HG02870 (cell line): ENCODE data around the gene FAM151B.
"Not testable (repeated sequence)": the region's sequence is repeated elsewhere in the genome, so short reads cannot be mapped to it uniquely, and the experiment has no call there.

ENCODE experiments used
- ATAC-seq: cut with Tn5 transposase; IDR thresholded peaks from one replicate; pipeline ENCODE4 v1.9.1; 2021; ENCODE audit warnings: mild to moderate bottlenecking, moderate library complexity; ENCODE audit not compliant: unreplicated experiment

FAM151B gene

DNA sequence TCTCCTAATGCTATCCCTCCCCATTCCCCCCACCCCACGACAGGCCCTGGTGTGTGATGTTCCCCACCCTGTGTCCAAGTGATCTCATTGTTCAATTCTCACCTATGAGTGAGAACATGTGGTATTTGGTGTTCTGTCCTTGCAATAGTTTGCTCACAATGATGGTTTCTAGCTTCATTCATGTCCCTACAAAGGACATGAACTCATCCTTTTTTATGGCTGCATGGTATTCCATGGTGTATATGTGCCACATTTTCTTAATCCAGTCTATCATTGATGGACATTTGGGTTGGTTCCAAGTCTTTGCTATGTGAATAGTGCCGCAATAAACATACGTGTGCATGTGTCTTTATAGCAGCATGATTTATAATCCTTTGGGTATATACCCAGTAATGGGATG, 92.4 kb downstream of the FAM151B start:
- not testable (repeated sequence) for ATAC-seq

DNA sequence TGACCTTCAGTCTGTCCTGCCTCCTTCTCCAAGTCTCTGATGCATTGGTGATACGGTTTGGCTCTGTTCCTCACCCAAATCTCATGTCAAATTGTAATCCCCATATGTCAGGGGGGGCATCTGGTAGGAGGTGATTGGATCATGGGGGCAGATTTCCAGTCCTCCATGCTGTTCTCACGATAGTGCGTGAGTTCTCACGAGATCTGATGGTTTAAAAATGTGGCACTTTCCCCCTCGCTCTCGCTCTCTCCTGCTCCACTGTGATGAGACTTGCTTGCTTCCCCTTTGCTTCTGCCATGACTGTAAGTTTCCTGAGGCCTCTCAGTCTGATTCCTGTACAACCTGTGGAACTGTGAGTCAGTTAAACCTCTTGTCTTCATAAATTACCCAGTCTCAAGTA, 96.9 kb downstream of the FAM151B start:
- ATAC-seq = no peak

DNA sequence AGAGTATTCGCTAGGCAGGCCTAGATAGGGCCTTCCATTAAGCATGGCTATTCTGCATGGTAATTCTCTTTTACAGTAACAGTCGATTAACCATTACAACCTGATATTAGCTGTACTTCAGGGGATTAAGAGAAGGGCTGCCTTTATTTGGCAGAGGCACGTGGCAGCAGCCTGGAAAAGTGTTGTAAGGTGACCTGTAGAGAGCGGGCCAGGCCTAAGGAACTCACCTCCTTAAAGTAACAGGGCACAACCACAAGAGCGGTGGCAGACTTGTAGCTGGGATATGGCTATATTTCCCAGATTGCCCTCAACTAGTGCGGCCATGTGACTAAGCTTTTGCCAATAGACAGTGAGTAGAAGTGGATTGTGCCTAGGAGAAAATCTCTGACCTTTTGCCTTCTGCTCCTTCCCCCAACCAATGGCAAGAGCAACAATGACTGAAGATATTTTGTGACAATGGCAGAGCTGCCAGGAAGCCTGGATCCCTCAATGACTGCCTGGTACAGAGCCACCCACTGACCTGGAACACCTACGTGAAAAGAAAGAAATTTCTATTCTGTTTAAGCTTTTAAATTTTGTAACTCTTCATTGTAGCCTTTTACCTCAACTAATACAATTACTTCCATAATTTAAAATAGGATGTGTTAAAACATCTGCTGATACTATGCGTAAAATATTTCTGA, 101.1 kb downstream of the FAM151B start:
- ATAC-seq = no peak

DNA sequence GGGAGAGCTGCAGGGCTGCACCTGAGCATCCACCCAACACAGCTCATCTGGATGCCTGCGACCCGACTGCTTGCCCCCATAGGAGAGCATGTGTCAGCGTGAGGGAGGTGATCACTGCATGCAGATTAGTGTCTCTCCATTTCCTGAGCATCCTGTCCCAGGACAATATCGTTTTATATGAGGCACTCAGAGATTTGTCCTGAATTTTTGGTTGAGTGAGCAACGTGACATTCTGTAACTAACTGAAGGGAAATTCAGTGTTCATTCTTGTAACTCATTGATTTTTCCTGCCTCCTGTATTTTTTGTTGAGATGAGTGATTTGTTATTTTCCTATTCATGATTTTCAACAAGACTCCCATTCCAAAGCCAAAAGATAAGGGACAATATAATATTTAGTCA, 102.9 kb downstream of the FAM151B start:
- no peak for ATAC-seq

DNA sequence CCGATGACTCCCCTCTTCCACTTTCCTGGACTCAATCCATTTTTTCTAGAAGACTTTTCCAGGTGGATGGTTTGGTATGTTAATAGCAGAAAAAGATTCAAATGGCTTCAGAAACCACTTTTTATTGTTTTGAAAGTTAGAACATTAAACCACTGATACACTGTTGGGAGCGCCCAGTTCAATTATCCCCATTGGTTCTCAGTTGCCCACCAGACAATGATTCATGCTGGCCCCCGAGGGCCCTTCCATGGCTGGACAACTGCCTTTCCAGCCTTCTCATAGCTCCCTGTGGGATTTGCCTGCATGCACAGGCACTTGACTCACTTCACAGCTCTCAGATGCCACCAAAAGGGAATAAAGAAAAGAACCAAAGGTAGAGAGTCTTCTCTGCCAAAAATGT, 103.5 kb downstream of the FAM151B start:
- ATAC-seq = no peak

DNA sequence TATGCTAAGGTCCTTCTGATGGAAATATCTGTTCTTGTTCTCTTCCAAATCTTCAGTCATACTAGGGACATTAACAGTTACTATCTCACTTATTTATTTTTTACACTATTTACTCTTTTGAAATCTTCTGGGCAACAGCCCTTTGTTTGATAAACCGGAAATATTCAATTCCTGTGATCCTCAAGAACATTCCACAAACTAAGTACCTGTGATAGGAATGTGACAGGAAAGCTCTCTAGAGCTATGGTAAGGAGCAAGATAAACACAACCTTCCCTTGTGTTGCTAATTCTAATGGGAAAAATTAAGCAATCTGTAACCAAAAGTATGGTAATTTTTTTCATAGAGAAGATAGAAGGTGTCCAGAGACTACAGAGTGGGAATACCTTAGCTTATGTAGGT, 104.2 kb downstream of the FAM151B start:
- no peak for ATAC-seq
